ENCODE measurements around the gene PRR5. TPM values are rescaled to one million over a fixed set of nuclear protein-coding genes. Genes with fewer than 3 reads are reported as not detected.
A peak's percentile ranks its signal among the peaks of the same experiment; 100 is the strongest.

The PRR5 gene
- total and polyA plus RNA-seq, 2 of the 13 experiments (the other 11 are each of a cell fraction or from before 2014, with no cell fraction given), result 11.6 to 27.5 TPM

GRCh38 chr22:44684506-44685383 lies 17.3 kb upstream of the PRR5 start (continued):
- TF ChIP-seq ZBTB38 (CRISPR knock-in tag; IDR thresholded peaks at IDR 0.05) (peak; percentile 53), RORA (CRISPR knock-in tag; IDR thresholded peaks at IDR 0.05) (no peak), NR0B2 (CRISPR knock-in tag; IDR thresholded peaks at IDR 0.05) (no peak), TEAD3 (CRISPR knock-in tag; optimal IDR thresholded peaks at IDR 0.05; ENCODE audit: borderline replicate concordance) (peak; percentile 27), ZFP90 (CRISPR knock-in tag; IDR thresholded peaks at IDR 0.05; ENCODE audit: borderline replicate concordance) (no peak), JUN (CRISPR knock-in tag; IDR thresholded peaks at IDR 0.05) (peak; percentile 89), RARA (CRISPR knock-in tag; IDR thresholded peaks at IDR 0.05) (0 out of 2 replicates have a peak, but pooled peaks have one; percentile 4), ZNF329 (CRISPR knock-in tag; IDR thresholded peaks at IDR 0.05; ENCODE audit: low read depth) (no peak), ZNF792 (CRISPR knock-in tag; IDR thresholded peaks at IDR 0.05) (0 out of 2 replicates have a peak, but pooled peaks have one; percentile 24), ZNF687 (CRISPR knock-in tag; IDR thresholded peaks at IDR 0.05) (peak; percentile 77), PHF5A (CRISPR knock-in tag; IDR thresholded peaks at IDR 0.05; ENCODE audit: low read depth, unreplicated experiment) (no peak), CTCF (CRISPR knock-in tag; IDR thresholded peaks at IDR 0.05) (peak; percentile 97), ZNF274 (CRISPR knock-in tag; IDR thresholded peaks at IDR 0.05) (0 out of 2 replicates have a peak, but pooled peaks have one; percentile 19), IRF9 (CRISPR knock-in tag; IDR thresholded peaks at IDR 0.05; ENCODE audit: borderline replicate concordance) (no peak)
- TF ChIP-seq, protein P1, sequence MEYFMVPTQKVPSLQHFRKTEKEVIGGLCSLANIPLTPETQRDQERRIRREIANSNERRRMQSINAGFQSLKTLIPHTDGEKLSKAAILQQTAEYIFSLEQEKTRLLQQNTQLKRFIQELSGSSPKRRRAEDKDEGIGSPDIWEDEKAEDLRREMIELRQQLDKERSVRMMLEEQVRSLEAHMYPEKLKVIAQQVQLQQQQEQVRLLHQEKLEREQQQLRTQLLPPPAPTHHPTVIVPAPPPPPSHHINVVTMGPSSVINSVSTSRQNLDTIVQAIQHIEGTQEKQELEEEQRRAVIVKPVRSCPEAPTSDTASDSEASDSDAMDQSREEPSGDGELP (IDR thresholded peaks at IDR 0.05; ENCODE audit: borderline replicate concordance, low read depth), result 0 out of 2 replicates have a peak, but pooled peaks have one; percentile 31
- TF ChIP-seq, protein P2, sequence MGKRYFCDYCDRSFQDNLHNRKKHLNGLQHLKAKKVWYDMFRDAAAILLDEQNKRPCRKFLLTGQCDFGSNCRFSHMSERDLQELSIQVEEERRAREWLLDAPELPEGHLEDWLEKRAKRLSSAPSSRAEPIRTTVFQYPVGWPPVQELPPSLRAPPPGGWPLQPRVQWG (CRISPR knock-in tag; IDR thresholded peaks at IDR 0.05; ENCODE audit: borderline replicate concordance, low read depth), result no peak
- TF ChIP-seq, protein P3, sequence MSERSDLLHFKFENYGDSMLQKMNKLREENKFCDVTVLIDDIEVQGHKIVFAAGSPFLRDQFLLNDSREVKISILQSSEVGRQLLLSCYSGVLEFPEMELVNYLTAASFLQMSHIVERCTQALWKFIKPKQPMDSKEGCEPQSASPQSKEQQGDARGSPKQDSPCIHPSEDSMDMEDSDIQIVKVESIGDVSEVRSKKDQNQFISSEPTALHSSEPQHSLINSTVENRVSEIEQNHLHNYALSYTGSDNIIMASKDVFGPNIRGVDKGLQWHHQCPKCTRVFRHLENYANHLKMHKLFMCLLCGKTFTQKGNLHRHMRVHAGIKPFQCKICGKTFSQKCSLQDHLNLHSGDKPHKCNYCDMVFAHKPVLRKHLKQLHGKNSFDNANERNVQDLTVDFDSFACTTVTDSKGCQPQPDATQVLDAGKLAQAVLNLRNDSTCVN (CRISPR knock-in tag; IDR thresholded peaks at IDR 0.05; ENCODE audit: borderline replicate concordance), result peak; percentile 99
